Measurements from ENCODE around the gene TNFSF12.

Gene TNFSF12

GRCh38 chr17:7541074-7541621 is 7.7 kb upstream of the TNFSF12 start:
- Histone ChIP-seq H2AFZ (ENCODE audit: low read length, unreplicated experiment) (no peak overlapping the region), H3K36me3 (ENCODE audit: insufficient read depth, low read length) (no peaks in the 10 kb centered on the region), H3K79me2 (ENCODE audit: control insufficient read depth, insufficient read depth, low read length, unreplicated experiment) (no peaks in the 10 kb centered on the region), H3K27ac (ENCODE audit: low read depth, low read length) (no peak overlapping the region), H3K4me1 (ENCODE audit: control insufficient read depth, insufficient read depth, low read length, unreplicated experiment) (no peaks in the 10 kb centered on the region), H3K27me3 (ENCODE audit: insufficient read depth, low read length) (no peaks in the 10 kb centered on the region), H3K4me3 (ENCODE audit: low read depth, low read length) (no peak overlapping the region)

DNA sequence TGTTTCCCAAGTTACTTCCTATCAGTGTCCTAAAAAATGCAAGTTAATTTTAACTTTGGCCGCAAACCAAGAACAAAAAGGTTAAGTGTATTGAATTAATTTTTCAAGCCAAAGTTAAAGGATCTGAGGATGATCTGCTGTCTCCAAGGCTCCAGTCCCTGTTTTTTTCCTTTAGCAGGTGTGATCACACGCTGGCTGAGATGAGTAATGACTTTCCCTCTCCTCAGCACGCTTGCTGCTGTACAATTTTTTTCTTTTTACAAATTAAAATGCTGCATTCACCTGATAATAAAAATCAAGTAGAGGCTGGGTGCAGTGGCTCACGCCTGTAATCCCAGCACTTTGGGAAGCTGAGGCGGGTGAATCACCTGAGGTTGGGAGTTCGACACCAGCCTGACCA is 3.9 kb upstream of the TNFSF12 start:
- no peak overlapping the region for H3K4me3 ChIP-seq (ENCODE audit: low read depth, low read length)
- no peaks in the 10 kb centered on the region for H3K27me3 ChIP-seq (ENCODE audit: insufficient read depth, low read length)
- H3K4me1 ChIP-seq (ENCODE audit: control insufficient read depth, insufficient read depth, low read length, unreplicated experiment), result peaks cover 7% of the 10 kb centered on the region
- no peak overlapping the region for H3K27ac ChIP-seq (ENCODE audit: low read depth, low read length)
- H3K79me2 ChIP-seq (ENCODE audit: control insufficient read depth, insufficient read depth, low read length, unreplicated experiment), result no peaks in the 10 kb centered on the region
- H2AFZ ChIP-seq (ENCODE audit: low read length, unreplicated experiment), result no peak overlapping the region
- H3K36me3 ChIP-seq (ENCODE audit: insufficient read depth, low read length), result no peaks in the 10 kb centered on the region

- Histone ChIP-seq H3K27ac (ENCODE audit: low read depth, low read length) (no peak overlapping the region), H3K36me3 (ENCODE audit: insufficient read depth, low read length) (no peaks in the 10 kb centered on the region), H3K4me3 (ENCODE audit: low read depth, low read length) (peak overlapping the region; percentile 87), H2AFZ (ENCODE audit: low read length, unreplicated experiment) (peak overlapping the region; percentile 95), H3K79me2 (ENCODE audit: control insufficient read depth, insufficient read depth, low read length, unreplicated experiment) (no peaks in the 10 kb centered on the region), H3K4me1 (ENCODE audit: control insufficient read depth, insufficient read depth, low read length, unreplicated experiment) (peaks cover 7% of the 10 kb centered on the region), H3K27me3 (ENCODE audit: insufficient read depth, low read length) (no peaks in the 10 kb centered on the region)
Measured at GRCh38 chr17:7549401-7550055, 670 bp downstream of the TNFSF12 start.

- Histone ChIP-seq H3K79me2 (ENCODE audit: control insufficient read depth, insufficient read depth, low read length, unreplicated experiment) (no peaks in the 10 kb centered on the region), H3K27me3 (ENCODE audit: insufficient read depth, low read length) (no peaks in the 10 kb centered on the region), H3K27ac (ENCODE audit: low read depth, low read length) (no peak overlapping the region), H3K4me3 (ENCODE audit: low read depth, low read length) (no peak overlapping the region), H3K4me1 (ENCODE audit: control insufficient read depth, insufficient read depth, low read length, unreplicated experiment) (peaks cover 7% of the 10 kb centered on the region), H3K36me3 (ENCODE audit: insufficient read depth, low read length) (no peaks in the 10 kb centered on the region), H2AFZ (ENCODE audit: low read length, unreplicated experiment) (no peak overlapping the region)
Measured at GRCh38 chr17:7550344-7550743, 1.5 kb downstream of the TNFSF12 start.

DNA sequence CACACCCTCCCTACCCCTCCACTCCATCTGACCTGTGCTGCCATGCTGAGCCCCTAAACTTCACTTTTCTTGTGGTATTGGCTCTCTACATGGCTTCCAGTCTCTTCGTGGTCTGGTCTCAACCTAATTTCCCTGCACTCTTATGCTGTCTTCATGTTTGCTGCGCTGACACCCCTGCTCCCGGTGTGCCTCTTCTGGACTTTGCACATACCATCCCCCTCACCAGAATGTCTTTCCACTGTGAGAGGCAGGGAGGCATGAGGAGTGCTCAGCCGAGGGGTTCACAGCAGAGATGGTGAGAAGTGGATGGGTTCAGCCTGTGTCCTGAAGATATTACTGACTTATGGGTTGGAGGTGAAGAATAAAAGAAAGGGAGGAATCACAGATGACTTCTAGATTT is 2.5 kb downstream of the TNFSF12 start:
- Histone ChIP-seq H3K27me3 (ENCODE audit: insufficient read depth, low read length) (no peaks in the 10 kb centered on the region), H2AFZ (ENCODE audit: low read length, unreplicated experiment) (no peak overlapping the region), H3K4me1 (ENCODE audit: control insufficient read depth, insufficient read depth, low read length, unreplicated experiment) (peaks cover 7% of the 10 kb centered on the region), H3K27ac (ENCODE audit: low read depth, low read length) (no peak overlapping the region), H3K79me2 (ENCODE audit: control insufficient read depth, insufficient read depth, low read length, unreplicated experiment) (no peaks in the 10 kb centered on the region), H3K36me3 (ENCODE audit: insufficient read depth, low read length) (no peaks in the 10 kb centered on the region), H3K4me3 (ENCODE audit: low read depth, low read length) (no peak overlapping the region)

GRCh38 chr17:7552621-7553051 is 3.8 kb downstream of the TNFSF12 start:
- H3K27ac ChIP-seq (ENCODE audit: low read depth, low read length), result no peak overlapping the region
- H2AFZ ChIP-seq (ENCODE audit: low read length, unreplicated experiment), result no peak overlapping the region
- H3K4me1 ChIP-seq (ENCODE audit: control insufficient read depth, insufficient read depth, low read length, unreplicated experiment), result peaks cover 7% of the 10 kb centered on the region

GRCh38 chr17:7553356-7553755 is 4.5 kb downstream of the TNFSF12 start:
- Histone ChIP-seq H2AFZ (ENCODE audit: low read length, unreplicated experiment) (no peak overlapping the region), H3K4me1 (ENCODE audit: control insufficient read depth, insufficient read depth, low read length, unreplicated experiment) (peaks cover 14% of the 10 kb centered on the region), H3K27me3 (ENCODE audit: insufficient read depth, low read length) (no peaks in the 10 kb centered on the region), H3K27ac (ENCODE audit: low read depth, low read length) (no peak overlapping the region), H3K36me3 (ENCODE audit: insufficient read depth, low read length) (no peaks in the 10 kb centered on the region), H3K4me3 (ENCODE audit: low read depth, low read length) (no peak overlapping the region), H3K79me2 (ENCODE audit: control insufficient read depth, insufficient read depth, low read length, unreplicated experiment) (no peaks in the 10 kb centered on the region)

More at GRCh38 chr17:7552621-7553051, 3.8 kb downstream of the TNFSF12 start:
- no peaks in the 10 kb centered on the region for H3K79me2 ChIP-seq (ENCODE audit: control insufficient read depth, insufficient read depth, low read length, unreplicated experiment)
- H3K36me3 ChIP-seq (ENCODE audit: insufficient read depth, low read length), result no peaks in the 10 kb centered on the region
- no peaks in the 10 kb centered on the region for H3K27me3 ChIP-seq (ENCODE audit: insufficient read depth, low read length)
- no peak overlapping the region for H3K4me3 ChIP-seq (ENCODE audit: low read depth, low read length)

DNA sequence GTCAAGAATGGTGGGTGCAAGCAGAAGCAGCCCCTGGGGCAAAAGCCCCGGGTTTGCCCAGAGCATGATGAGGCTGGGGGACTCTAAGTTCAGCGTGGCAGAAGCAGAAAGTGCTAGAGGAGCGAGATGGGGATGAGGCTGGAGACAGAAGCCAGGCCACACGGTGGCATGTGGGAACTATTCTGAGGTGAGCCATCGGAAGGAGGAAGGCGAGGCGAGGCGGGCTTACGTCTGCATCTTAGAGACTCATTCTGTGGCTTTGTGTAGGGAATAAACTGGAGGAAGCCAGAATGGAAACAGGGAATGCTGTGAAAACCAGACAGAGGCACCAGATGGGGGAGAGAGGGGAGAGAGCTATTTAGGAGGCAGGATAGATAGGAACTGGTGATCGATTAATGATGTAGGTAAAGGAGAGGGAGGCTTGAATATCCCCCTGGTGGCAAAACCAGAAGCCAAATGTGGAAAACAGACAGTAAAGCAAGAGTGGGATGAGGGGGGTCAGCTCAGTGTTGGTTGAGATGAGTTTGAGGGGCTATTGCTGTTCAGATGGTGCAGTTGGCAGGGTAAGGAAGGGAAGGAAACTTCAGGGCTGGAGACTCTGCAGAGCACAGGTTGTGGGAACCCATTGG is 6.6 kb downstream of the TNFSF12 start:
- no peak overlapping the region for H3K27ac ChIP-seq (ENCODE audit: low read depth, low read length)

DNA sequence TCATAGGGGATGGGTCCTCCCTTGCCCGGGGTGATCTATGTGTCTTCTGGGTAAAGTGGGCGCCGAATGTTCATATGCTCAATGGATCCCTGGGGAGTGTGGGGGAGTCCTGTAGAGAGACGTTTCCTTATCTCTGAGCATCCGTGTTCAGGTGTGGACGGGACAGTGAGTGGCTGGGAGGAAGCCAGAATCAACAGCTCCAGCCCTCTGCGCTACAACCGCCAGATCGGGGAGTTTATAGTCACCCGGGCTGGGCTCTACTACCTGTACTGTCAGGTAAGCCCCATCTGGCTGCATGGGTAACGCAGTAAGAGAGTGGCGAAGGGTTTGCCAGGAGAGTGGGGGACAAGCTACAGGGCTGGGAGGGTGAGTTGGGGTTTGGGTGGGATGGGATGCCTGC is 7.8 kb downstream of the TNFSF12 start:
- H3K36me3 ChIP-seq (ENCODE audit: insufficient read depth, low read length), result no peaks in the 10 kb centered on the region
- peaks cover 9% of the 10 kb centered on the region for H3K79me2 ChIP-seq (ENCODE audit: control insufficient read depth, insufficient read depth, low read length, unreplicated experiment)
- H3K4me3 ChIP-seq (ENCODE audit: low read depth, low read length), result no peak overlapping the region
- H2AFZ ChIP-seq (ENCODE audit: low read length, unreplicated experiment), result no peak overlapping the region
- peaks cover 28% of the 10 kb centered on the region for H3K4me1 ChIP-seq (ENCODE audit: control insufficient read depth, insufficient read depth, low read length, unreplicated experiment)
- no peak overlapping the region for H3K27ac ChIP-seq (ENCODE audit: low read depth, low read length)
- no peaks in the 10 kb centered on the region for H3K27me3 ChIP-seq (ENCODE audit: insufficient read depth, low read length)

More for the DNA sequence above, 6.6 kb downstream of the TNFSF12 start:
- H3K27me3 ChIP-seq (ENCODE audit: insufficient read depth, low read length), result no peaks in the 10 kb centered on the region
- no peak overlapping the region for H2AFZ ChIP-seq (ENCODE audit: low read length, unreplicated experiment)
- peaks cover 9% of the 10 kb centered on the region for H3K79me2 ChIP-seq (ENCODE audit: control insufficient read depth, insufficient read depth, low read length, unreplicated experiment)
- peaks cover 24% of the 10 kb centered on the region for H3K4me1 ChIP-seq (ENCODE audit: control insufficient read depth, insufficient read depth, low read length, unreplicated experiment)
- no peak overlapping the region for H3K4me3 ChIP-seq (ENCODE audit: low read depth, low read length)
- no peaks in the 10 kb centered on the region for H3K36me3 ChIP-seq (ENCODE audit: insufficient read depth, low read length)

GRCh38 chr17:7557147-7557764 is 8.4 kb downstream of the TNFSF12 start:
- Histone ChIP-seq H2AFZ (ENCODE audit: low read length, unreplicated experiment) (no peak overlapping the region), H3K4me1 (ENCODE audit: control insufficient read depth, insufficient read depth, low read length, unreplicated experiment) (peaks cover 28% of the 10 kb centered on the region), H3K4me3 (ENCODE audit: low read depth, low read length) (no peak overlapping the region), H3K27ac (ENCODE audit: low read depth, low read length) (no peak overlapping the region), H3K36me3 (ENCODE audit: insufficient read depth, low read length) (no peaks in the 10 kb centered on the region), H3K79me2 (ENCODE audit: control insufficient read depth, insufficient read depth, low read length, unreplicated experiment) (peaks cover 14% of the 10 kb centered on the region), H3K27me3 (ENCODE audit: insufficient read depth, low read length) (no peaks in the 10 kb centered on the region)

Data from ACC112 (cell line).